Chondrocyte (in vitro differentiated cells): ENCODE results near the gene SLC25A19. TPM values are rescaled to one million over a fixed set of nuclear protein-coding genes. Genes with fewer than 3 reads are reported as not detected.
"Not testable (repeated sequence)": the region's sequence is repeated elsewhere in the genome, so short reads cannot be mapped to it uniquely, and the experiment has no call there.

ENCODE experiments used
- DNase-seq: peaks from one replicate; pipeline ENCODE4 v3.0.0; 2021; ENCODE audit warnings: mixed read lengths, low spot score
- H3K27ac Mint-ChIP-seq: one replicate; pipeline ENCODE4 v1.8.0; 2021; ENCODE audit warnings: mild to moderate bottlenecking, moderate library complexity, mixed read lengths; ENCODE audit not compliant: unreplicated experiment
- H3K27me3 Mint-ChIP-seq: 2 replicates; pipeline ENCODE4 v1.8.0; 2021; ENCODE audit warnings: low read depth, mixed read lengths
- H3K36me3 Mint-ChIP-seq: 2 replicates; pipeline ENCODE4 v1.8.0; 2021; ENCODE audit warnings: low read depth, mixed read lengths
- H3K4me1 Mint-ChIP-seq: 2 replicates; pipeline ENCODE4 v1.8.0; 2021; ENCODE audit warnings: low read depth, mild to moderate bottlenecking, mixed read lengths
- H3K4me3 Mint-ChIP-seq: one replicate; pipeline ENCODE4 v1.8.0; 2021; ENCODE audit warnings: mild to moderate bottlenecking, moderate library complexity, mixed read lengths; ENCODE audit not compliant: unreplicated experiment
- H3K9me3 Mint-ChIP-seq: 2 replicates; pipeline ENCODE4 v1.8.0; 2021; ENCODE audit warnings: low read depth, mixed read lengths
- CTCF ChIP-seq: fragments of 200-600 bp; sonication (generic); IDR thresholded peaks from 2 replicates; pipeline ENCODE4 v1.5.0; 2021; ENCODE audit warnings: antibody characterized with exemption, mild to moderate bottlenecking, moderate library complexity
- total RNA-seq: library from RNA; stranded (reverse); gene quantifications from 3 replicates; pipeline ENCODE4 v1.2.1, GENCODE V29; 2021

SLC25A19 gene
- total RNA-seq, 1 donor from 2014 or later: 11.7 TPM

DNA sequence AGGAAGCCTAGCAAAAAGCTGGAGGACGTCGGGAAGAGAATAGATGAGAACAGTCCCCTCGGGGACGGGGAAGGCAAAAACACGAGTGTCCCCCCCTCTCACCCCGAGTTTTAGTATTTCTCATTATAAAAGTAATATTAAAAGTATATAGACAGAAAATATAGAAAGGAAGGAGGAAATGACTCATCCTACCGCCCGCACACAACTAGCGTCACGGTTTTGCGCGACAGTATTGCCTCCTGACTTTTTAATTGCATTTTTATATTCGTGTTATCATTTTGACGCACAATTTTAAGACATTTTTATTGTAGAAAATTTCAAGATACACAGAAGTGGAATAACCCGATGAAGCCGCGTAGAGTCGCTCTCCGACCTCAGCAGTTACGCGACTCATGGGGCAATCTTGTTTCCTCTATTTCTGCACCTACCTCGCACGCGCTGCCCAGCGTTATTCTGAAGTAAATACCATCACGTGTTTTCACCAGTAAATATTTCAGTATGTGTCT, 652 bp upstream of the SLC25A19 start:
- no peaks in the 10 kb centered on the region for H3K9me3 Mint-ChIP-seq
- peak overlapping the region; percentile 99 for H3K4me3 Mint-ChIP-seq
- no peak for DNase-seq
- H3K36me3 Mint-ChIP-seq: peaks cover 4% of the 10 kb centered on the region
- no peaks in the 10 kb centered on the region for H3K27me3 Mint-ChIP-seq
- peaks cover 11% of the 10 kb centered on the region for H3K4me1 Mint-ChIP-seq
- H3K27ac Mint-ChIP-seq: peak overlapping the region; percentile 98
- TF ChIP-seq CTCF: no peak

DNA sequence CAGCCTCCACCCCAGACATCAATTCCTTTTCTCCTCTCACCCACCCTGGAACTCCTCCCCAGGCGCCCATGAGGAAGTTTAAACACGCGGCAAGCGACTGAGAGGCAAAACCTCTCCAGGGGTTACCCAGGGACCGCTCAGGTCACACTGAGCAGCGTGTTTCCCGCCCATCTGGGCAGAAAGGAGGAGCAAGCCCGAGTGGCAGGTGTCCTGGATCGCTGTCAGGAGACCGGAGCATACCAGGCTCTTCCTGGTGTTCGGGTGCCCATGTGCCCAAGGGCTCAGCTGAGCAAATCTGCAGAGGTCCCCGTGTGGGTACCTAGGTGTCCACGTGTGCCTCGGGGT, 491 bp downstream of the SLC25A19 start:
- peak overlapping the region; percentile 99 for H3K4me3 Mint-ChIP-seq
- DNase-seq: no peak
- H3K27ac Mint-ChIP-seq: peak overlapping the region; percentile 98
- TF ChIP-seq CTCF: no peak
- peaks cover 4% of the 10 kb centered on the region for H3K36me3 Mint-ChIP-seq
- no peaks in the 10 kb centered on the region for H3K9me3 Mint-ChIP-seq
- H3K4me1 Mint-ChIP-seq: peaks cover 11% of the 10 kb centered on the region
- no peaks in the 10 kb centered on the region for H3K27me3 Mint-ChIP-seq

DNA sequence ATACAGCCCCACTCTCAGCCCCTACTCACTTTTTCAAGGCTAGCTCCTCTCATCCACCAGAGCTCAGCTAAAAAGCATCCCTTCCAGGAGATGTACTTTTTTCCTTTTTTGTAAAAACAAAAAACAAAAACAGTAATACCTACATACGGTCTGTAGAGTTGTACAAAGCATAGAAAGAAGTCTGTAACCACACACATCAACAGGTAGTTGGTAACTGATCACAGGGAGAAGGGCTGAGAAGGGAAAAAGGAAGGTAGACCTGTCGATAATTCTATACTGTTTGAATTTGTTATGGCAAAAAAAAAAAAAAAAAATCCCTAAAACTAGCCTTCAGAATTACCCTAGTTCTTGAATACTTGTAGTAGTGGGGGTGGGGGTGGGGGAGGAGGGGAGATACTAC, 874 bp downstream of the SLC25A19 start:
- Mint-ChIP-seq H3K27ac (no peak overlapping the region), H3K9me3 (no peaks in the 10 kb centered on the region), H3K36me3 (peaks cover 4% of the 10 kb centered on the region), H3K27me3 (no peaks in the 10 kb centered on the region), H3K4me1 (peaks cover 11% of the 10 kb centered on the region), H3K4me3 (peak overlapping the region; percentile 99)
- no peak for TF ChIP-seq CTCF
- DNase-seq: no peak

DNA sequence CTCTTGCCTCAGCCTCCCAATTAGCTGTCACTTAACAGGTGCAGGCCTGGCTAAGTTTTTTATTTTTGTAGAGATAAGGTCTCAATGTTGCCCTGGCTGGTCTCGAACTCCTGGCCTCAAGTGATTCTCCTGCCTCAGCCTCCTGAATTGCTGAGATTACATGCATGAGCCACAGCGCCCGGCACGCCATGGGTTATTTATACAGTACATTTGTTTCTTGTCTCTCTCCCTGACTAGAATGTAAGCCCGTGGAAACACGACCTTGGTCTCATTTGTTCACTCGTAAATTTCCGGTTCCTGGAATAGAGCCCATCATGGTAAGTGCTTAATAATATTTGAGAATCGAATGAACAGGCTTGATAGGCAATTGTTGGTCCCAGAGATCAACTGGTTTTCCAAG, 2.0 kb downstream of the SLC25A19 start:
- Mint-ChIP-seq H3K9me3 (no peaks in the 10 kb centered on the region), H3K27ac (no peak overlapping the region), H3K36me3 (peaks cover 4% of the 10 kb centered on the region), H3K4me3 (no peak overlapping the region), H3K27me3 (no peaks in the 10 kb centered on the region), H3K4me1 (peaks cover 11% of the 10 kb centered on the region)
- no peak for DNase-seq
- no peak for TF ChIP-seq CTCF

DNA sequence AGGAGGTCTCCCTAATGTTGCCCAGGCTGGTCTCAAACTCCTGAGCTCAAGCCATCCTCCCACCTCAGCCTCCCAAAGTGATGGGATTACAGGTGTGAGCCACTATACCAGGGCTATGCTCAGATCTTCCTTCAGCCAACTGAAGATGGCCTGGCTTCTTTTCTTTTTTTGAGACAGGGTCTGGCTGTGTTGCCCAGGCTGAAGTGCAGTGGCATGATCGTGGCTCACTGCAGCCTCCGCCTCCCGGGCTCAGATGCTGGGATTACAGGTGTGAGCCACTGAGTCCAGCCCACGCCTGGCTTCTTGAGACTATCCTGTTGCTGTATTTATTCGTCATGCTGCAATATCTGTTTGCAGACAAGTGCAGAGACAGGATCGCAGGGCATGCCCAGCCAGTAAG, 4.1 kb downstream of the SLC25A19 start:
- H3K36me3 Mint-ChIP-seq: peaks cover 7% of the 10 kb centered on the region
- DNase-seq: no peak
- H3K9me3 Mint-ChIP-seq: no peaks in the 10 kb centered on the region
- peaks cover 10% of the 10 kb centered on the region for H3K4me1 Mint-ChIP-seq
- H3K27ac Mint-ChIP-seq: no peak overlapping the region
- no peak overlapping the region for H3K4me3 Mint-ChIP-seq
- H3K27me3 Mint-ChIP-seq: no peaks in the 10 kb centered on the region
- no peak for TF ChIP-seq CTCF

DNA sequence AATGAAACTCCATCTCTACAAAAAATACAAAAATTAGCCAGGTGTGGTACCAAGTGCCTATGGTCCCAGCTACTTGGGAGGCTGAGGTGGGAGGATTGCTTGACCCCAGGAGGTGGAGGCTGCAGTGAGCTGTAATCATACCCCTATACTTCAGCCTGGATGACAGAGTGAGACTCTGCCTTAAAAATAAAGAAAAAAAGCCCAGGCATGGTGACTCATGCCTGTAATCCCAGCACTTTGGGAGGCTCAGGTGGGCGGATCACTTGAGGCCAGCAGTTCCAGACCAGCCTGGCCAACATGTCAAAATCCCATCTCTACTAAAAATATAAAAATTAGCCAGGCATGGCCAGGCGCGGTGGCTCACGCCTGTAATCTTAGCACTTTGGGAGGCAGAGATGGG, 9.0 kb downstream of the SLC25A19 start:
- not testable (repeated sequence) for H3K36me3 Mint-ChIP-seq, DNase-seq, H3K27ac Mint-ChIP-seq, H3K4me3 Mint-ChIP-seq, H3K9me3 Mint-ChIP-seq, H3K27me3 Mint-ChIP-seq
- H3K4me1 Mint-ChIP-seq: peaks cover 12% of the 10 kb centered on the region
